KMS-11 (cell line): Measurements from ENCODE around the gene CLDN24.

Experiments used
- H2AFZ ChIP-seq: fragments of 200-600 bp; sonication (generic); 2 replicates; pipeline ENCODE4 v1.6.1; 2016; ENCODE audit warnings: antibody characterized with exemption, mixed run types, low read depth
- H3K27ac ChIP-seq: fragments of 200-600 bp; sonication (generic); 2 replicates; pipeline ENCODE4 v1.6.1; 2016; ENCODE audit warnings: mild to moderate bottlenecking, mixed run types
- H3K27me3 ChIP-seq: fragments of 200-600 bp; sonication (generic); 2 replicates; pipeline ENCODE4 v1.6.1; 2017; ENCODE audit warnings: mild to moderate bottlenecking, low read depth, mixed run types, moderate library complexity; ENCODE audit not compliant: insufficient read depth
- H3K36me3 ChIP-seq: fragments of 200-600 bp; sonication (generic); 2 replicates; pipeline ENCODE4 v1.6.1; 2017; ENCODE audit warnings: mild to moderate bottlenecking, mixed run types; ENCODE audit not compliant: insufficient read depth
- H3K4me1 ChIP-seq: fragments of 200-600 bp; sonication (generic); 2 replicates; pipeline ENCODE4 v1.6.1; 2016; ENCODE audit warnings: mild to moderate bottlenecking, low read depth, mixed run types; ENCODE audit not compliant: poor library complexity, severe bottlenecking
- H3K4me2 ChIP-seq: fragments of 200-600 bp; sonication (generic); 2 replicates; pipeline ENCODE4 v1.7.0; 2016; ENCODE audit warnings: mild to moderate bottlenecking, mixed run types
- H3K4me3 ChIP-seq: fragments of 200-600 bp; sonication (generic); IDR thresholded peaks from 2 replicates; pipeline ENCODE4 v1.6.1; 2017; ENCODE audit warnings: low read depth, low read length, mixed read lengths; ENCODE audit not compliant: insufficient read depth
- H3K79me2 ChIP-seq: fragments of 200-600 bp; sonication (generic); 2 replicates; pipeline ENCODE4 v1.6.1; 2016; ENCODE audit warnings: low read depth, mixed run types; ENCODE audit not compliant: insufficient read depth
- H3K9ac ChIP-seq: fragments of 200-600 bp; sonication (generic); 2 replicates; pipeline ENCODE4 v1.6.1; 2016; ENCODE audit warnings: mild to moderate bottlenecking, mixed run types
- H4K20me1 ChIP-seq: fragments of 200-600 bp; sonication (generic); 2 replicates; pipeline ENCODE4 v1.6.1; 2016; ENCODE audit warnings: mild to moderate bottlenecking, mixed run types; ENCODE audit not compliant: insufficient read depth
- TF ChIP-seq, protein P1 (sequence below): fragments of 200-600 bp; sonication (generic); conservative IDR thresholded peaks from 2 replicates; pipeline ENCODE4 v1.6.1; 2017; ENCODE audit warnings: low read depth, mild to moderate bottlenecking, antibody characterized with exemption, low read length, moderate library complexity, mixed read lengths

Gene CLDN24

DNA sequence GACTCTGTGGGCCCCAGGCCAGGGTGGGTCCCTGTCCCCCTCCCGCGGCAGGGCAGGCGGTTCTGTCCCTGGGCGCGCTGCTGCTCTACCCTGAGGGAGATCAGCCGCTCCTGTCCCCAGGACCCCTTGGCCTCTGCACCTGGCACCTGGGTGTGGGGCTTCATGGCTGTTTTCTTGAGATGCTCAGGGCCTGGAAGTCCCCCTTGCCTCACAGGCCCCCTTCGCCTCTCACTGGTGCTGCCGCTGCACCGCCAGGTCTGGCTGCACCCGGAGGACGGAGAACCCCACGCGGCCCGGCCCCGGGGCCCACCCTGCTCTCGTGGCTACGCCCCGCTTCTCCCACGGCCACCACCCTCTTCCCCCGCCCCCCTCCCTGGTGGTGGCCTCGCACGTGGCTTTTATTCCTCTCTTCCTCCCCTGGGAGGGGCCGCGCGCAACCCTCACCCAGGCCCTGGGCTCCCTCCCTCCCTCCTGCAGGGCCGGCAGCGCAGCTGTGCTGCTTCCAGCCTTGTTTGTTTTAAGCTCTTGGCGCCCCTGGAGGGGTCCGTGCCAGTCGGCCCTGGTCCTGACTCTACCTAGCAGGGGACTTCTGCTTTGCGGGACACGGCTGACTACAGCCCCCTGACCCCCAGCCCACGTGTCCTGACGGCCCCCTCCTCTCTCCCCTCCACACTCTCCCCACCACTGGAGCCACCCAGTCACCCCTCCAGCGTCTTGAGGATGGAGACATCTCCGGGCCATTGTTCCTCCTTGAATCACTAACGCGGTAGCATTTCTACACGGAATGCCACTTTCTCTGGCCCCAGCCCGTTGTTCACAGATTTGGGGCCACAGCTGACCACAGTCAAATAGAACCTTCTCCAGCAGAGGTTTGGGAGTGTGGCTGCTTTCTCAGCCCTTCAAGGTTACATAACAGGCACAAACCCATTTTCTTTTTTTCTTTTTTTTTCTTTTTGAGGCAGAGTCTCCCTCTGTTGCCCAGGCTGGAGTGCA, 20.6 kb upstream of the CLDN24 start:
- H3K27me3 ChIP-seq: no peaks in the 10 kb centered on the region
- H3K4me3 ChIP-seq: no peak overlapping the region
- H3K79me2 ChIP-seq: no peaks in the 10 kb centered on the region
- H4K20me1 ChIP-seq: no peaks in the 10 kb centered on the region
- no peak overlapping the region for H3K9ac ChIP-seq
- H3K4me2 ChIP-seq: no peak overlapping the region
- H3K36me3 ChIP-seq: no peaks in the 10 kb centered on the region
- no peaks in the 10 kb centered on the region for H3K4me1 ChIP-seq
- no peak overlapping the region for H3K27ac ChIP-seq
- no peak overlapping the region for H2AFZ ChIP-seq
- TF ChIP-seq, protein P1, sequence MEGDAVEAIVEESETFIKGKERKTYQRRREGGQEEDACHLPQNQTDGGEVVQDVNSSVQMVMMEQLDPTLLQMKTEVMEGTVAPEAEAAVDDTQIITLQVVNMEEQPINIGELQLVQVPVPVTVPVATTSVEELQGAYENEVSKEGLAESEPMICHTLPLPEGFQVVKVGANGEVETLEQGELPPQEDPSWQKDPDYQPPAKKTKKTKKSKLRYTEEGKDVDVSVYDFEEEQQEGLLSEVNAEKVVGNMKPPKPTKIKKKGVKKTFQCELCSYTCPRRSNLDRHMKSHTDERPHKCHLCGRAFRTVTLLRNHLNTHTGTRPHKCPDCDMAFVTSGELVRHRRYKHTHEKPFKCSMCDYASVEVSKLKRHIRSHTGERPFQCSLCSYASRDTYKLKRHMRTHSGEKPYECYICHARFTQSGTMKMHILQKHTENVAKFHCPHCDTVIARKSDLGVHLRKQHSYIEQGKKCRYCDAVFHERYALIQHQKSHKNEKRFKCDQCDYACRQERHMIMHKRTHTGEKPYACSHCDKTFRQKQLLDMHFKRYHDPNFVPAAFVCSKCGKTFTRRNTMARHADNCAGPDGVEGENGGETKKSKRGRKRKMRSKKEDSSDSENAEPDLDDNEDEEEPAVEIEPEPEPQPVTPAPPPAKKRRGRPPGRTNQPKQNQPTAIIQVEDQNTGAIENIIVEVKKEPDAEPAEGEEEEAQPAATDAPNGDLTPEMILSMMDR: no peak

GRCh38 chr4:183337833-183338232, 15.6 kb upstream of the CLDN24 start:
- Histone ChIP-seq H3K36me3 (no peaks in the 10 kb centered on the region), H3K27me3 (no peaks in the 10 kb centered on the region), H3K4me2 (no peak overlapping the region), H4K20me1 (no peaks in the 10 kb centered on the region), H3K4me3 (no peak overlapping the region), H3K9ac (no peak overlapping the region), H3K79me2 (no peaks in the 10 kb centered on the region), H2AFZ (no peak overlapping the region), H3K27ac (no peak overlapping the region), H3K4me1 (no peaks in the 10 kb centered on the region)
- TF ChIP-seq, protein P1: no peak

GRCh38 chr4:183337349-183337748, 15.1 kb upstream of the CLDN24 start:
- Histone ChIP-seq H3K4me3 (no peak overlapping the region), H3K27ac (no peak overlapping the region), H2AFZ (no peak overlapping the region), H3K27me3 (no peaks in the 10 kb centered on the region), H4K20me1 (no peaks in the 10 kb centered on the region), H3K4me2 (no peak overlapping the region), H3K4me1 (no peaks in the 10 kb centered on the region), H3K9ac (no peak overlapping the region), H3K36me3 (no peaks in the 10 kb centered on the region), H3K79me2 (no peaks in the 10 kb centered on the region)
- TF ChIP-seq, protein P1: no peak

DNA sequence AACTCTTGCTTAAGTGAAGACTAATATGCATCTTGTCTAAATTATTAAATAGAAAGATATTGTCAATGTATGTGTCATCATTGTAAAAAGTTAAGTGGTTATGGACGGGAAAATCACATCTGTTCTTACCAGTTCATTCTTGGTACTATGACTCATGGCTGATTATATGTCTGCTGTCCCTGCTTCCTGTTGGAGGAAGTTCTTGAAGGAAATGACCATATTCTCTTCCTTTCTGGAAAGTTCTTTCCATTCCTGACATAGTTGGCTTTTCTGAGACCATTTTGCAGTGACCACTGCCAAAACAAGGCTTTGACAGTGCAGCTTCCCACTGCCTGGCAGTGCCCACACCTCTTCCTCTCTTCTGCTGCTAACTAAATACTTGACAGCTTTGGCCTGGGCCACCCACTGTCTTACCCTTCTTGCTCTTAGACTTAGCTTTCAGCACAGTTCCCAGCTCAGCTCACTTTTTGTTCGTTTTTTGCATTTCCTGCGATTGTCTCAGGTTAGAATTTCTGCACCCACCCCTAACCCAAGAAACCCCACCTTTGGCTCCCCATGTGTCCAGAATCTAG, 13.2 kb upstream of the CLDN24 start:
- Histone ChIP-seq H2AFZ (no peak overlapping the region), H4K20me1 (no peaks in the 10 kb centered on the region), H3K79me2 (no peaks in the 10 kb centered on the region), H3K4me2 (no peak overlapping the region), H3K4me3 (no peak overlapping the region), H3K36me3 (no peaks in the 10 kb centered on the region), H3K27ac (no peak overlapping the region), H3K27me3 (no peaks in the 10 kb centered on the region), H3K4me1 (no peaks in the 10 kb centered on the region), H3K9ac (no peak overlapping the region)
- TF ChIP-seq, protein P1: no peak
